PC-3 (cell line): ENCODE measurements around the gene COX7A2. TPM values are rescaled to one million over a fixed set of nuclear protein-coding genes. Genes with fewer than 3 reads are reported as not detected.

Source experiments
- ATAC-seq: fragments of 200-7000 bp; cut with Tn5 transposase; 2 replicates; pipeline ENCODE4 v1.9.1; 2020; ENCODE audit warnings: mild to moderate bottlenecking, moderate library complexity
- BruUV-seq: library from RNA; stranded (reverse); fragments of 400-500 nt; replicated peaks from 2 replicates; lab custom pipeline; 2021; lab: Mats Ljungman, UMichigan
- CTCF ChIA-PET: fragments of 300-600 bp; sonication (Branson Sonifier 250); formaldehyde crosslinking; loops from one replicate; lab custom pipeline; 2022; ENCODE audit warnings: antibody characterized with exemption; lab: Charles Lee
- POLR2A ChIA-PET: fragments of 300-600 bp; sonication (Branson Sonifier 250); formaldehyde crosslinking; loops from one replicate; lab custom pipeline; 2022; ENCODE audit warnings: antibody characterized with exemption; ENCODE audit not compliant: unreplicated experiment; lab: Charles Lee
- DNase-seq: peaks from one replicate; pipeline ENCODE4 v3.0.0-alpha.2; 2015
- H2AFZ ChIP-seq: fragments of 300-600 bp; sonication (generic); 2 replicates; pipeline ENCODE4 v1.6.0; 2016; ENCODE audit warnings: antibody characterized with exemption, low read length
- H3F3A ChIP-seq: fragments of 300-600 bp; sonication (generic); one replicate; pipeline ENCODE4 v1.6.0; 2017; ENCODE audit warnings: antibody characterized with exemption, low read length, control low read depth, mild to moderate bottlenecking; ENCODE audit not compliant: unreplicated experiment
- H3K27ac ChIP-seq: fragments of 300-600 bp; sonication (generic); 2 replicates; pipeline ENCODE4 v1.5.1; 2016; ENCODE audit warnings: mild to moderate bottlenecking, low read length
- H3K27me3 ChIP-seq: fragments of 300-600 bp; sonication (generic); 2 replicates; pipeline ENCODE4 v1.6.1; 2016; ENCODE audit warnings: low read length, mixed read lengths
- H3K36me3 ChIP-seq: fragments of 300-600 bp; sonication (generic); 2 replicates; pipeline ENCODE4 v1.6.1; 2016; ENCODE audit warnings: low read depth, mixed run types, low read length, mixed read lengths
- H3K4me1 ChIP-seq: fragments of 300-600 bp; sonication (generic); 2 replicates; pipeline ENCODE4 v1.5.1; 2016; ENCODE audit warnings: low read length; ENCODE audit not compliant: insufficient read depth
- H3K4me2 ChIP-seq: fragments of 300-600 bp; sonication (generic); 2 replicates; pipeline ENCODE4 v1.6.0; 2016; ENCODE audit warnings: low read length
- H3K4me3 ChIP-seq: fragments of 300-600 bp; sonication (generic); 2 replicates; pipeline ENCODE4 v1.5.1; 2016; ENCODE audit warnings: mild to moderate bottlenecking, low read length, mixed read lengths
- H3K79me2 ChIP-seq: fragments of 300-600 bp; sonication (generic); 2 replicates; pipeline ENCODE4 v1.6.1; 2017; ENCODE audit warnings: low read length, mixed read lengths
- H3K9ac ChIP-seq: fragments of 300-600 bp; sonication (generic); 2 replicates; pipeline ENCODE4 v1.6.0; 2016; ENCODE audit warnings: mild to moderate bottlenecking, low read length
- H3K9me2 ChIP-seq: fragments of 300-600 bp; sonication (generic); replicated peaks from 2 replicates; pipeline ENCODE4 v1.6.1; 2016; ENCODE audit warnings: mixed run types, low read length, mixed read lengths
- H3K9me3 ChIP-seq: fragments of 300-600 bp; sonication (generic); 2 replicates; pipeline ENCODE4 v1.6.1; 2016; ENCODE audit warnings: low read length, mixed read lengths
- H4K20me1 ChIP-seq: fragments of 300-600 bp; sonication (generic); 2 replicates; pipeline ENCODE4 v1.6.1; 2016; ENCODE audit warnings: low read length, mixed read lengths
- EZH2 ChIP-seq: fragments of 300-600 bp; sonication (generic); IDR thresholded peaks from one replicate; pipeline ENCODE4 v1.6.1; 2017; ENCODE audit warnings: antibody characterized with exemption, mild to moderate bottlenecking, low read length; ENCODE audit not compliant: unreplicated experiment
- EZH2phosphoT487 ChIP-seq: fragments of 300-600 bp; sonication (generic); IDR thresholded peaks from 2 replicates; pipeline ENCODE4 v1.6.1; 2018; ENCODE audit warnings: mild to moderate bottlenecking, antibody characterized with exemption, low read length, borderline replicate concordance
- intact Hi-C: fragments of 100-400 bp; cut with micrococcal nuclease; formaldehyde crosslinking; loops from 2 replicates; pipeline ENCODE4 v1.9.0; 2023
- total RNA-seq: library from RNA; depleted of rRNA; stranded (reverse); fragments of >200 nt; gene quantifications from 2 replicates; pipeline ENCODE4 v1.2.3, GENCODE V29; 2014
- TF ChIP-seq, protein P1 (sequence below): fragments of 300-600 bp; sonication (generic); conservative IDR thresholded peaks from 2 replicates; pipeline ENCODE4 v1.5.1; 2017; ENCODE audit warnings: antibody characterized with exemption, low read depth, mild to moderate bottlenecking, low read length

Gene COX7A2
- total RNA-seq, 1 experiment from 2014 or later = 172 TPM

GRCh38 chr6:75283907-75284631 is 40.5 kb upstream of the COX7A2 start:
- Histone ChIP-seq H3K36me3 (no peaks in the 10 kb centered on the region), H3K9ac (peak overlapping the region; percentile 90), H3K4me3 (peak overlapping the region; percentile 84), H4K20me1 (0 out of 2 replicates have a peak, but pooled peaks cover 4% of the 10 kb centered on the region), H3K4me1 (peaks cover 31% of the 10 kb centered on the region), H3K27ac (peak overlapping the region; percentile 52), H3K4me2 (peak overlapping the region; percentile 91), H3K9me3 (no peaks in the 10 kb centered on the region), H3K27me3 (no peaks in the 10 kb centered on the region), H2AFZ (peak overlapping the region; percentile 70), H3F3A (no peaks in the 10 kb centered on the region), H3K9me2 (no peaks in the 10 kb centered on the region), H3K79me2 (peaks cover 60% of the 10 kb centered on the region)
- ATAC-seq (peak; percentile 10), DNase-seq (no peak)
- TF ChIP-seq EZH2phosphoT487 (no peak), EZH2 (no peak)
- TF ChIP-seq, protein P1, sequence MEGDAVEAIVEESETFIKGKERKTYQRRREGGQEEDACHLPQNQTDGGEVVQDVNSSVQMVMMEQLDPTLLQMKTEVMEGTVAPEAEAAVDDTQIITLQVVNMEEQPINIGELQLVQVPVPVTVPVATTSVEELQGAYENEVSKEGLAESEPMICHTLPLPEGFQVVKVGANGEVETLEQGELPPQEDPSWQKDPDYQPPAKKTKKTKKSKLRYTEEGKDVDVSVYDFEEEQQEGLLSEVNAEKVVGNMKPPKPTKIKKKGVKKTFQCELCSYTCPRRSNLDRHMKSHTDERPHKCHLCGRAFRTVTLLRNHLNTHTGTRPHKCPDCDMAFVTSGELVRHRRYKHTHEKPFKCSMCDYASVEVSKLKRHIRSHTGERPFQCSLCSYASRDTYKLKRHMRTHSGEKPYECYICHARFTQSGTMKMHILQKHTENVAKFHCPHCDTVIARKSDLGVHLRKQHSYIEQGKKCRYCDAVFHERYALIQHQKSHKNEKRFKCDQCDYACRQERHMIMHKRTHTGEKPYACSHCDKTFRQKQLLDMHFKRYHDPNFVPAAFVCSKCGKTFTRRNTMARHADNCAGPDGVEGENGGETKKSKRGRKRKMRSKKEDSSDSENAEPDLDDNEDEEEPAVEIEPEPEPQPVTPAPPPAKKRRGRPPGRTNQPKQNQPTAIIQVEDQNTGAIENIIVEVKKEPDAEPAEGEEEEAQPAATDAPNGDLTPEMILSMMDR = no peak
- ChIA-PET CTCF (no interaction called here), POLR2A (interaction anchor here (1.5 kb wide), 1 partner anchor 41 kb away, joined by 4 read pairs; the partner anchor contains the start of gene COX7A2)
- intact Hi-C loops = loop anchor here (5.0 kb wide), 1 partner anchor 42 kb away; the partner anchor contains the start of gene COX7A2
- no TSS peak for BruUV-seq

- ATAC-seq = no peak
- no peak overlapping the region for H2AFZ ChIP-seq
- no peaks in the 10 kb centered on the region for H3K9me2 ChIP-seq
- ChIA-PET POLR2A (no interaction called here), CTCF (no interaction called here)
- H3K9me3 ChIP-seq = no peaks in the 10 kb centered on the region
- peak overlapping the region; percentile 84 for H3K4me3 ChIP-seq
- H3K27ac ChIP-seq = no peak overlapping the region
- no peaks in the 10 kb centered on the region for H3K27me3 ChIP-seq
- intact Hi-C loops = loop anchor here (5.0 kb wide), 1 partner anchor 40 kb away; the partner anchor contains the start of gene COX7A2
- no peaks in the 10 kb centered on the region for H3F3A ChIP-seq
- TF ChIP-seq EZH2 = no peak
- no peak for TF ChIP-seq EZH2phosphoT487
- TF ChIP-seq, protein P1 = no peak
- peaks cover 36% of the 10 kb centered on the region for H3K4me1 ChIP-seq
- peaks cover 70% of the 10 kb centered on the region for H3K79me2 ChIP-seq
- no peaks in the 10 kb centered on the region for H3K36me3 ChIP-seq
- peak overlapping the region; percentile 91 for H3K4me2 ChIP-seq
- DNase-seq = peak; percentile 23
- no TSS peak for BruUV-seq
- H4K20me1 ChIP-seq = 0 out of 2 replicates have a peak, but pooled peaks cover 4% of the 10 kb centered on the region
- peak overlapping the region; percentile 90 for H3K9ac ChIP-seq
These were observed 39.1 kb upstream of the COX7A2 start for GRCh38 chr6:75282706-75283105.

GRCh38 chr6:75281653-75282052 is 38.1 kb upstream of the COX7A2 start:
- no TSS peak for BruUV-seq
- H3K9me3 ChIP-seq = no peaks in the 10 kb centered on the region
- peaks cover 79% of the 10 kb centered on the region for H3K79me2 ChIP-seq
- no peaks in the 10 kb centered on the region for H3F3A ChIP-seq
- ATAC-seq = no peak
- ChIA-PET CTCF (no interaction called here), POLR2A (no interaction called here)
- no peaks in the 10 kb centered on the region for H3K36me3 ChIP-seq
- no peaks in the 10 kb centered on the region for H3K9me2 ChIP-seq
- H3K27me3 ChIP-seq = no peaks in the 10 kb centered on the region
- 0 out of 2 replicates have a peak, but pooled peaks cover 4% of the 10 kb centered on the region for H4K20me1 ChIP-seq
- H3K4me3 ChIP-seq = peak overlapping the region; percentile 61
- H3K27ac ChIP-seq = no peak overlapping the region
- H2AFZ ChIP-seq = no peak overlapping the region
- TF ChIP-seq EZH2 (no peak), EZH2phosphoT487 (no peak)
- TF ChIP-seq, protein P1 = no peak
- H3K9ac ChIP-seq = peak overlapping the region; percentile 90
- intact Hi-C loops = loop anchor here (5.0 kb wide), 1 partner anchor 39 kb away; the partner anchor contains the start of gene COX7A2
- no peak for DNase-seq
- H3K4me1 ChIP-seq = peaks cover 40% of the 10 kb centered on the region
- peak overlapping the region; percentile 91 for H3K4me2 ChIP-seq
